Neutrophil (primary cell): Measurements from ENCODE around the gene INKA1.

ENCODE experiments used
- H3K27ac ChIP-seq: fragments of 200-600 bp; sonication (generic); 2 replicates; pipeline ENCODE4 v1.5.1; 2016; ENCODE audit warnings: mild to moderate bottlenecking, moderate library complexity
- H3K27me3 ChIP-seq: fragments of 200-600 bp; sonication (generic); 2 replicates; pipeline ENCODE4 v1.6.0; 2016; ENCODE audit warnings: mild to moderate bottlenecking
- H3K36me3 ChIP-seq: fragments of 200-600 bp; sonication (generic); 2 replicates; pipeline ENCODE4 v1.5.1; 2017
- H3K4me1 ChIP-seq, 2 experiments: fragments of 200-600 bp in 1 of 2; sonication (generic) in 1 of 2; 1 replicate in 1 of 2; 2 replicates in 1 of 2; pipeline versions ENCODE4 v1.5.1 to v1.6.1; 2013 to 2016; ENCODE audit warnings: low read depth in 1 of 2, low read length in 1 of 2, mild to moderate bottlenecking in 1 of 2, moderate library complexity in 1 of 2; ENCODE audit not compliant: control insufficient read depth in 1 of 2, insufficient read depth in 1 of 2
- H3K4me3 ChIP-seq, 2 experiments: fragments of 200-600 bp in 1 of 2; sonication (generic) in 1 of 2; 1 replicate in 1 of 2; 2 replicates in 1 of 2; pipeline ENCODE4 v1.5.1; 2013 to 2016; ENCODE audit warnings: low read depth in 1 of 2, low read length in 1 of 2, mild to moderate bottlenecking in 1 of 2, moderate library complexity in 1 of 2
- H3K9me3 ChIP-seq: fragments of 200-600 bp; sonication (generic); 2 replicates; pipeline ENCODE4 v1.5.1; 2016
- CTCF ChIP-seq: fragments of 200-600 bp; sonication (generic); IDR thresholded peaks from 2 replicates; pipeline ENCODE4 v1.5.1; 2016; ENCODE audit warnings: antibody characterized with exemption

Gene INKA1

GRCh38 chr3:49761661-49762060 lies 41.4 kb upstream of the INKA1 start:
- TF ChIP-seq CTCF: no peak
- no peaks in the 10 kb centered on the region for H3K9me3 ChIP-seq
- H3K27me3 ChIP-seq: no peaks in the 10 kb centered on the region
- H3K4me1 ChIP-seq: peaks cover 4 to 11% of the 10 kb centered on the region in 2 experiments
- peak overlapping the region; percentile 7 for H3K27ac ChIP-seq
- no peak overlapping the region for H3K4me3 ChIP-seq
- peaks cover 10% of the 10 kb centered on the region for H3K36me3 ChIP-seq

GRCh38 chr3:49763981-49764380 lies 39.1 kb upstream of the INKA1 start:
- Histone ChIP-seq H3K27me3 (no peaks in the 10 kb centered on the region), H3K36me3 (peaks cover 15% of the 10 kb centered on the region), H3K4me1 (peaks cover 4 to 7% of the 10 kb centered on the region in 2 experiments), H3K4me3 (no peak overlapping the region), H3K9me3 (no peaks in the 10 kb centered on the region), H3K27ac (no peak overlapping the region)
- no peak for TF ChIP-seq CTCF

- no peak overlapping the region for H3K4me3 ChIP-seq
- no peaks in the 10 kb centered on the region for H3K4me1 ChIP-seq
- H3K36me3 ChIP-seq: peaks cover 28% of the 10 kb centered on the region
- no peaks in the 10 kb centered on the region for H3K9me3 ChIP-seq
- TF ChIP-seq CTCF: no peak
- no peaks in the 10 kb centered on the region for H3K27me3 ChIP-seq
- H3K27ac ChIP-seq: no peak overlapping the region
These were observed 33.7 kb upstream of the INKA1 start for GRCh38 chr3:49769286-49769915.

GRCh38 chr3:49769926-49770325 lies 33.1 kb upstream of the INKA1 start:
- no peak overlapping the region for H3K27ac ChIP-seq
- H3K27me3 ChIP-seq: no peaks in the 10 kb centered on the region
- H3K4me1 ChIP-seq: no peaks in the 10 kb centered on the region
- TF ChIP-seq CTCF: no peak
- H3K4me3 ChIP-seq: no peak overlapping the region
- H3K9me3 ChIP-seq: no peaks in the 10 kb centered on the region
- peaks cover 28% of the 10 kb centered on the region for H3K36me3 ChIP-seq

GRCh38 chr3:49771340-49771938 lies 31.6 kb upstream of the INKA1 start:
- TF ChIP-seq CTCF: no peak
- Histone ChIP-seq H3K27me3 (no peaks in the 10 kb centered on the region), H3K4me1 (no peaks in the 10 kb centered on the region), H3K36me3 (peaks cover 29% of the 10 kb centered on the region), H3K4me3 (no peak overlapping the region), H3K9me3 (no peaks in the 10 kb centered on the region), H3K27ac (no peak overlapping the region)
